Skeletal muscle cell (primary cell): ENCODE results near the gene MGAT4A.

Source experiments
- DNase-seq: peaks from one replicate; pipeline ENCODE4 v3.0.0-alpha.2; 2010; ENCODE audit warnings: low read depth
- H3K4me3 ChIP-seq: 2 replicates; pipeline ENCODE4 v1.5.1; 2011; ENCODE audit warnings: low read depth, mild to moderate bottlenecking, control low read depth, low read length, moderate library complexity

Gene MGAT4A

GRCh38 chr2:98708396-98709186, 22.3 kb downstream of the MGAT4A start:
- H3K4me3 ChIP-seq = no peak overlapping the region
- no peak for DNase-seq

- no peak overlapping the region for H3K4me3 ChIP-seq
- DNase-seq = no peak
Measured at GRCh38 chr2:98706591-98706990, 24.3 kb downstream of the MGAT4A start.

- DNase-seq = no peak
- H3K4me3 ChIP-seq = no peak overlapping the region
Measured at GRCh38 chr2:98705333-98705617, 25.7 kb downstream of the MGAT4A start.

GRCh38 chr2:98704499-98705332, 26.2 kb downstream of the MGAT4A start:
- no peak overlapping the region for H3K4me3 ChIP-seq
- no peak for DNase-seq

GRCh38 chr2:98703738-98704137, 27.2 kb downstream of the MGAT4A start:
- no peak overlapping the region for H3K4me3 ChIP-seq
- DNase-seq = no peak

- DNase-seq = peak; percentile 12
- no peak overlapping the region for H3K4me3 ChIP-seq
Measured at GRCh38 chr2:98702858-98703620, 27.9 kb downstream of the MGAT4A start.

GRCh38 chr2:98702127-98702802, 28.7 kb downstream of the MGAT4A start:
- no peak for DNase-seq
- no peak overlapping the region for H3K4me3 ChIP-seq

- DNase-seq = peak; percentile 42
- H3K4me3 ChIP-seq = no peak overlapping the region
Measured at GRCh38 chr2:98701230-98701629, 29.7 kb downstream of the MGAT4A start.

- no peak for DNase-seq
- no peak overlapping the region for H3K4me3 ChIP-seq
Measured at GRCh38 chr2:98698896-98699295, 32.0 kb downstream of the MGAT4A start.

GRCh38 chr2:98697651-98698337, 33.1 kb downstream of the MGAT4A start:
- DNase-seq = no peak
- H3K4me3 ChIP-seq = no peak overlapping the region

- H3K4me3 ChIP-seq = no peak overlapping the region
- DNase-seq = no peak
Measured at GRCh38 chr2:98696200-98696599, 34.7 kb downstream of the MGAT4A start.

GRCh38 chr2:98695255-98695654, 35.7 kb downstream of the MGAT4A start:
- no peak overlapping the region for H3K4me3 ChIP-seq
- DNase-seq = no peak

- H3K4me3 ChIP-seq = no peak overlapping the region
- no peak for DNase-seq
Measured at GRCh38 chr2:98693477-98693876, 37.5 kb downstream of the MGAT4A start.

GRCh38 chr2:98692090-98693054, 38.6 kb downstream of the MGAT4A start:
- H3K4me3 ChIP-seq = no peak overlapping the region
- DNase-seq = no peak

- no peak for DNase-seq
- H3K4me3 ChIP-seq = no peak overlapping the region
Measured at GRCh38 chr2:98691303-98691702, 39.6 kb downstream of the MGAT4A start.

GRCh38 chr2:98685930-98686887, 44.7 kb downstream of the MGAT4A start:
- DNase-seq = no peak
- no peak overlapping the region for H3K4me3 ChIP-seq

- no peak for DNase-seq
- no peak overlapping the region for H3K4me3 ChIP-seq
Measured at GRCh38 chr2:98683728-98684127, 47.2 kb downstream of the MGAT4A start.
